ENCODE results near the gene ZNF528. TPM values are rescaled to one million over a fixed set of nuclear protein-coding genes. Genes with fewer than 3 reads are reported as not detected.

ZNF528 gene
- total RNA-seq, 3 donors from 2014 or later (not counting 1 experiment from before 2014, with no cell fraction given) = 28.8 to 36.5 (median 36.1) TPM

DNA sequence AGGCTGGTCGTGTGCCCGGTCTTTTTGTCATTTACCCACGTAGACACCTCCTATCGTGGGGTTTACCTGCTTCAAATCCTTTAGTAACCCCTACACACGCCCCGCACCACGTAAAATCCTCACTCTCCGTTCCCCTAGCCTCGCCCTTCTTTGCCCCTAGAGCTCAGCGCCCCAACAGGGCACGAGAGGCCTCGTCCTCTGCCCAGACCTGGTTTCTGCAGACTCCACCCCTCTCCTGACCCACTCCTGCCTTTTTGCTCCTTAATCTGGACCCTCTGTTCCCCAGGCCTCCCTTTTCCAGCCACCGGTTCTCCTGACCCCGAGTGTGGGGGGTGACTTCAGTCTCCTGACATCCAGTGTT is 412 bp downstream of the ZNF528 start:
- Mint-ChIP-seq H3K9me3 (peaks cover 3 to 4% of the 10 kb centered on the region in 2 donors), H3K27ac (peak overlapping the region; percentile 89 to 97), H3K4me1 (peaks cover 22 to 28% of the 10 kb centered on the region in 2 donors), H3K27me3 (ENCODE audit: low read depth in 2 of 2) (no peaks in the 10 kb centered on the region), H3K36me3 (peaks cover 32% of the 10 kb centered on the region), H3K4me3 (peak overlapping the region; percentile 87)
- H3K27ac ChIP-seq (ENCODE audit: low read length) = peak overlapping the region; percentile 57
- TF ChIP-seq, protein P1, sequence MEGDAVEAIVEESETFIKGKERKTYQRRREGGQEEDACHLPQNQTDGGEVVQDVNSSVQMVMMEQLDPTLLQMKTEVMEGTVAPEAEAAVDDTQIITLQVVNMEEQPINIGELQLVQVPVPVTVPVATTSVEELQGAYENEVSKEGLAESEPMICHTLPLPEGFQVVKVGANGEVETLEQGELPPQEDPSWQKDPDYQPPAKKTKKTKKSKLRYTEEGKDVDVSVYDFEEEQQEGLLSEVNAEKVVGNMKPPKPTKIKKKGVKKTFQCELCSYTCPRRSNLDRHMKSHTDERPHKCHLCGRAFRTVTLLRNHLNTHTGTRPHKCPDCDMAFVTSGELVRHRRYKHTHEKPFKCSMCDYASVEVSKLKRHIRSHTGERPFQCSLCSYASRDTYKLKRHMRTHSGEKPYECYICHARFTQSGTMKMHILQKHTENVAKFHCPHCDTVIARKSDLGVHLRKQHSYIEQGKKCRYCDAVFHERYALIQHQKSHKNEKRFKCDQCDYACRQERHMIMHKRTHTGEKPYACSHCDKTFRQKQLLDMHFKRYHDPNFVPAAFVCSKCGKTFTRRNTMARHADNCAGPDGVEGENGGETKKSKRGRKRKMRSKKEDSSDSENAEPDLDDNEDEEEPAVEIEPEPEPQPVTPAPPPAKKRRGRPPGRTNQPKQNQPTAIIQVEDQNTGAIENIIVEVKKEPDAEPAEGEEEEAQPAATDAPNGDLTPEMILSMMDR (IDR thresholded peaks at IDR 0.05) = no peak
- ATAC-seq (peak in 2 of 3 donors; percentile 48 to 61), DNase-seq (no peak)
- H3K27me3 ChIP-seq (ENCODE audit: control insufficient read depth, insufficient read depth, low read length) = no peaks in the 10 kb centered on the region
- WGBS (ENCODE audit: insufficient coverage) = 13% methylated on average over 14 of the region's 14 CpGs
- peaks cover 12% of the 10 kb centered on the region for H3K4me1 ChIP-seq (ENCODE audit: control insufficient read depth, insufficient read depth, low read length)
- H3K36me3 ChIP-seq (ENCODE audit: control insufficient read depth, insufficient read depth, low read length) = peaks cover 7% of the 10 kb centered on the region
- H3K4me3 ChIP-seq (ENCODE audit: low read length) = peak overlapping the region; percentile 64
- intact Hi-C loops (cut with micrococcal nuclease) = loop anchor here (10.0 kb wide), 1 partner anchor 57 kb away; the partner anchor contains the start of gene ZNF578
- H3K9me3 ChIP-seq (ENCODE audit: control insufficient read depth, insufficient read depth, low read length) = peaks cover 25% of the 10 kb centered on the region

DNA sequence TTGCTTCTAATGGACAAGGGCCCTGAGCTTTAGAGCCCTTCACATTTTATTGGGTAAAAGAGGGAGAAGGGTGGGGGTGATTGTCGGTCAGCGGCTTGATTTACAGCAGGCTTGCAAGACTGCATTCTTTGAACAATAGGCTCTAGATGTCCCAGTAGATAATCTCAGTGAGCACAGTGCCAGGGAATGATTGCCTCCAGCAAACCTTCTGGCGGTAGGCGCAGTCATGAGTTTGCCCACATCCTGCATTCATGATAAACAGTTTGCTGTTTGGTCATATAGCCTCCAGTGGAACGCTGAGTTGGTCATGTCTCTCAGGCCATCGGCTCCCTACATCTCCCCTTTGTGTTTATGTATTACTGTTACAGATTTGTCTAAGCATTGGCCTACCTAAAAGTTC is 12.6 kb downstream of the ZNF528 start:
- ATAC-seq (no peak), DNase-seq (no peak)
- WGBS (ENCODE audit: insufficient coverage) = over 99% methylated on average over 6 of the region's 6 CpGs
- H3K4me3 Mint-ChIP-seq = no peak overlapping the region
- Histone ChIP-seq H3K36me3 (ENCODE audit: control insufficient read depth, insufficient read depth, low read length) (peaks cover 59% of the 10 kb centered on the region), H3K9me3 (ENCODE audit: control insufficient read depth, insufficient read depth, low read length) (peaks cover 54% of the 10 kb centered on the region), H3K4me3 (ENCODE audit: low read length) (no peak overlapping the region), H3K4me1 (ENCODE audit: control insufficient read depth, insufficient read depth, low read length) (no peaks in the 10 kb centered on the region), H3K27ac (ENCODE audit: low read length) (no peak overlapping the region), H3K27me3 (ENCODE audit: control insufficient read depth, insufficient read depth, low read length) (no peaks in the 10 kb centered on the region)
- no peak overlapping the region for H3K27ac Mint-ChIP-seq
- peaks cover 4 to 10% of the 10 kb centered on the region in 2 donors for H3K9me3 Mint-ChIP-seq
- H3K36me3 Mint-ChIP-seq = peaks cover 74% of the 10 kb centered on the region
- TF ChIP-seq, protein P1 (IDR thresholded peaks at IDR 0.05) = no peak
- H3K27me3 Mint-ChIP-seq (ENCODE audit: low read depth in 2 of 2) = no peaks in the 10 kb centered on the region
- intact Hi-C loops (cut with micrococcal nuclease) = no loop called here
- H3K4me1 Mint-ChIP-seq = no peaks in the 10 kb centered on the region

DNA sequence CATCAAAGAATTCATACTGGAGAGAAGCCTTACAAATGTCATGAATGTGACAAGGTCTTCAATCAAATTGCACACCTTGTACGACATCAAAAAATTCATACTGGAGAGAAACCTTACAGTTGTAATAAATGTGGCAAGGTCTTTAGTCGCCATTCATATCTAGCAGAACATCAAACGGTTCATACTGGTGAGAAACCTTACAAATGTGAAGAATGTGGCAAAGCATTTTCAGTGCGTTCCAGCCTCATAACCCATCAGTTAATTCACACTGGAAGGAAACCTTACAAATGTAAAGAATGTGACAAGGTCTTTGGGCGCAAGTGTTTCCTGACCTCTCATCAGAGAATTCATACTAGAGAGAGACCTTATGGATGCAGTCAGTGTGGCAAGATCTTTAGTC is 18.1 kb downstream of the ZNF528 start:
- H3K9me3 ChIP-seq (ENCODE audit: control insufficient read depth, insufficient read depth, low read length) = peaks cover 80% of the 10 kb centered on the region
- intact Hi-C loops (cut with micrococcal nuclease) = no loop called here
- no peaks in the 10 kb centered on the region for H3K4me1 Mint-ChIP-seq
- peaks cover 13 to 14% of the 10 kb centered on the region in 2 donors for H3K9me3 Mint-ChIP-seq
- TF ChIP-seq, protein P1 (IDR thresholded peaks at IDR 0.05) = no peak
- 97% methylated on average over 4 of the region's 5 CpGs for WGBS (ENCODE audit: insufficient coverage)
- H3K27me3 ChIP-seq (ENCODE audit: control insufficient read depth, insufficient read depth, low read length) = no peaks in the 10 kb centered on the region
- DNase-seq (no peak), ATAC-seq (no peak)
- H3K27ac Mint-ChIP-seq = no peak overlapping the region
- H3K4me1 ChIP-seq (ENCODE audit: control insufficient read depth, insufficient read depth, low read length) = no peaks in the 10 kb centered on the region
- H3K4me3 ChIP-seq (ENCODE audit: low read length) = no peak overlapping the region
- no peak overlapping the region for H3K4me3 Mint-ChIP-seq
- no peak overlapping the region for H3K27ac ChIP-seq (ENCODE audit: low read length)
- H3K36me3 ChIP-seq (ENCODE audit: control insufficient read depth, insufficient read depth, low read length) = peaks cover 13% of the 10 kb centered on the region
- H3K36me3 Mint-ChIP-seq = peaks cover 51% of the 10 kb centered on the region
- H3K27me3 Mint-ChIP-seq (ENCODE audit: low read depth in 2 of 2) = no peaks in the 10 kb centered on the region

DNA sequence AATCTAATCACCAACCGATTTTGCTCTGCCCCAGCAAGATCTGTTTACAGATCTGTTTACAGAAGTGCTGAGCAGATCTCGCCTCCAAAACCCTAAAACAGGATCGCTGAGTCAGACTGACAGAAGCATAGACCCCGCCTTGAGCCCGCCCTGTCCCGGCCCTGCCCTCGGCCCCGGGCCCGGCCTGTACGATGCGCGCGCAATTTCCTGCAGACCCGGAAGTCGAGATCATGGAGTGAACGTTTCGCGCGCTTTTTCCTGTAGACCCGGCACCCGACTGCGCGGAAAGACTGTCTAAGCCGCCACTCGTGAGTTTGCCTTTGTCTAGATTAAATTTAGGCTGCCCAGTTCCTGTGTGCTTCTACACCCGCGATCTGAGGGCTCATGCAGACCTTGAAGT is 31.3 kb downstream of the ZNF528 start, which contains the start of gene ZNF534:
Gene ZNF534 (plus strand): TSS at position 212 of the 400 bp plus-strand sequence. CDS start 2,327 bp downstream, outside the sequence.
- Histone ChIP-seq H3K36me3 (ENCODE audit: control insufficient read depth, insufficient read depth, low read length) (no peaks in the 10 kb centered on the region), H3K4me1 (ENCODE audit: control insufficient read depth, insufficient read depth, low read length) (no peaks in the 10 kb centered on the region), H3K4me3 (ENCODE audit: low read length) (no peak within 1 kb of the TSS), H3K9me3 (ENCODE audit: control insufficient read depth, insufficient read depth, low read length) (peaks cover 46% of the 10 kb centered on the region), H3K27ac (ENCODE audit: low read length) (no peak within 1 kb of the TSS), H3K27me3 (ENCODE audit: control insufficient read depth, insufficient read depth, low read length) (no peaks in the 10 kb centered on the region)
- H3K27me3 Mint-ChIP-seq (ENCODE audit: low read depth in 2 of 2) = no peaks in the 10 kb centered on the region
- no peak within 1 kb of the TSS for H3K27ac Mint-ChIP-seq
- intact Hi-C loops (cut with micrococcal nuclease) = loop anchor here (10.0 kb wide), 1 partner anchor 46 kb away; no protein-coding TSS in a partner anchor
- no peak within 1 kb of the TSS for H3K4me3 Mint-ChIP-seq
- H3K36me3 Mint-ChIP-seq = peaks cover 22% of the 10 kb centered on the region
- ATAC-seq (no peak), DNase-seq (no peak)
- H3K9me3 Mint-ChIP-seq = peaks cover 10 to 15% of the 10 kb centered on the region in 2 donors
- TF ChIP-seq, protein P1 (IDR thresholded peaks at IDR 0.05) = no peak
- WGBS (ENCODE audit: insufficient coverage) = 71% methylated on average over 27 of the region's 27 CpGs
- H3K4me1 Mint-ChIP-seq = no peaks in the 10 kb centered on the region
